ENCODE data around the gene GPSM1. TPM values are rescaled to one million over a fixed set of nuclear protein-coding genes. Genes with fewer than 3 reads are reported as not detected.

Gene GPSM1
- total RNA-seq, 1 donor from 2014 or later, result 35.4 TPM

DNA sequence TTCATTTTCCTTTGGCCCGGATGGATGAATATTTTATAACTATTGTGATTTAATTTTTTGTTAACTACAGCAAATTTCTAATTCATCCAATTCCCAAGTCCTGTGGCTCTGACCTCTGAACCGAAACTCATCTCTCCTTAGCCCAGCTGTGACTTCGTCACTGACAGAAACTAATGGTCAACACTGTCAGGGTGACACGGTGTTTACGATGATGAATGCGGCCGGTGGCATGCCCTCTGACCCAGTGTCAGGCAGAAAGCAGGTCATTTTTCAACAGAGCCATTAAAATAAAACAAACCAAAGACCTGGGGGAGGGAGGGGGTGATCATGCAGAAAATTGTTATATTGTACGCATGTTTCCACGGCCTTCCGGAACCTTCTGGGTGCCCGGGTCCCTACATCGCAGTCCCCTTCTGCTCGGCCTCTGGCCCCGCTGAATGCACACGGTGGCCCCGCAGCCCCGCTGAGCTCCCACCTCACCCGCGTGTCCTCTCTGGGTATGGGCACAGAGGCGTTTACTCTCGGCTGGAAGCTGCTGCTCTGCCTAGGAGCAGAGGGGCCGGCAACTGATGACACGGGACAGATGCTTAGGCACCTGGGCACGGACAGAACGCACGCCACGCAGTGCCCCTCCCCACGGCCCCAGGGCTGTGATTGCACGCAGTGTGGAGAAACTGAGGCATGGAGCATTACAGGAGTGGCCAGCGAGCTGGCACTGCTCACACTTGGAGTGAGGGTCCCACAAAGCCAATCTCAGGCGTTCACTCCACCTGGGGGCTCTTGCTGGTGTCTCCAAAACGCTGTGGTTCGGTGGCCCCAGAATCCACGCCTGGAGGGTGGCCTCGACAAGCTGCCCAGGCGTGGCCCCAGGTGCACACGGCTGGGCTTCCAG is 31.6 kb upstream of the GPSM1 start:
- H3K27ac ChIP-seq, result no peak overlapping the region
- TF ChIP-seq POLR2AphosphoS5 (IDR thresholded peaks at IDR 0.05; ENCODE audit: insufficient read depth in 1 of 2, low read depth in 1 of 2) (no peak), POLR2A (IDR thresholded peaks at IDR 0.05) (no peak)
- TF ChIP-seq, protein P1, sequence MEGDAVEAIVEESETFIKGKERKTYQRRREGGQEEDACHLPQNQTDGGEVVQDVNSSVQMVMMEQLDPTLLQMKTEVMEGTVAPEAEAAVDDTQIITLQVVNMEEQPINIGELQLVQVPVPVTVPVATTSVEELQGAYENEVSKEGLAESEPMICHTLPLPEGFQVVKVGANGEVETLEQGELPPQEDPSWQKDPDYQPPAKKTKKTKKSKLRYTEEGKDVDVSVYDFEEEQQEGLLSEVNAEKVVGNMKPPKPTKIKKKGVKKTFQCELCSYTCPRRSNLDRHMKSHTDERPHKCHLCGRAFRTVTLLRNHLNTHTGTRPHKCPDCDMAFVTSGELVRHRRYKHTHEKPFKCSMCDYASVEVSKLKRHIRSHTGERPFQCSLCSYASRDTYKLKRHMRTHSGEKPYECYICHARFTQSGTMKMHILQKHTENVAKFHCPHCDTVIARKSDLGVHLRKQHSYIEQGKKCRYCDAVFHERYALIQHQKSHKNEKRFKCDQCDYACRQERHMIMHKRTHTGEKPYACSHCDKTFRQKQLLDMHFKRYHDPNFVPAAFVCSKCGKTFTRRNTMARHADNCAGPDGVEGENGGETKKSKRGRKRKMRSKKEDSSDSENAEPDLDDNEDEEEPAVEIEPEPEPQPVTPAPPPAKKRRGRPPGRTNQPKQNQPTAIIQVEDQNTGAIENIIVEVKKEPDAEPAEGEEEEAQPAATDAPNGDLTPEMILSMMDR (IDR thresholded peaks at IDR 0.05), result no peak
- no peaks in the 10 kb centered on the region for H3K27me3 ChIP-seq
- H3K9me3 ChIP-seq, result no peaks in the 10 kb centered on the region
- no peaks in the 10 kb centered on the region for H3K36me3 ChIP-seq
- H3K4me3 ChIP-seq, result no peak overlapping the region
- peaks cover 6% of the 10 kb centered on the region for H3K4me1 ChIP-seq
- intact Hi-C loops (cut with DNase I), result no loop called here
- no peak for DNase-seq (ENCODE audit: extremely low spot score in 2 of 2)

DNA sequence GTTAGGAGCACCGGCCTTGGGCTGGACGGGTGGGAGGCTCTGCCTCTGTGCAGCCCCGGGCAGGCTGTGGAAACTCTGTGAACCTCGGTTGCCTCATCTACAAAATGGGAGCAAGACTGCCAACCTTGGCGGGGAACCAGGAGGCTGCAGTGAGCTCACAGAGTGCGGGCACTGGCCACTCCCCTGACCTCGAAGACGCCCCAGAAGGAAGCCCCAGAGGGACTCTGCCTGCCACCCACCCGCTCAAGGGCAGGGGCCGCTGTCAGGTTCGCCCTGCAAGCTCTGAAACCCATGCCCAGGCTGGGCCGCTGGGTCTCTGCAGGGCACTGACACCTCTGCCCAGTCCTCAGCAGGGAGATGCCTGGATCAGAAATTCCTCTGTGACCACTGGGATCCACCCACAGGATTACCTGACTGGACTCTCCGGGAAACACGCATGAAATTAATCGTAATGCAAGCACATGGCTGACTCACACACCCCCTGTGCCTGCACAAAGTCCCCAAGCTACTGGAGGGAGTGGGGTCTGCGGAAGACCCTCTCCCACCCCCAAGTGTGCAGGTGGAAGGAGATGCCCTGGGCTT is 30.8 kb upstream of the GPSM1 start:
- intact Hi-C loops (cut with DNase I), result no loop called here
- Histone ChIP-seq H3K4me3 (no peak overlapping the region), H3K27me3 (no peaks in the 10 kb centered on the region)

DNA sequence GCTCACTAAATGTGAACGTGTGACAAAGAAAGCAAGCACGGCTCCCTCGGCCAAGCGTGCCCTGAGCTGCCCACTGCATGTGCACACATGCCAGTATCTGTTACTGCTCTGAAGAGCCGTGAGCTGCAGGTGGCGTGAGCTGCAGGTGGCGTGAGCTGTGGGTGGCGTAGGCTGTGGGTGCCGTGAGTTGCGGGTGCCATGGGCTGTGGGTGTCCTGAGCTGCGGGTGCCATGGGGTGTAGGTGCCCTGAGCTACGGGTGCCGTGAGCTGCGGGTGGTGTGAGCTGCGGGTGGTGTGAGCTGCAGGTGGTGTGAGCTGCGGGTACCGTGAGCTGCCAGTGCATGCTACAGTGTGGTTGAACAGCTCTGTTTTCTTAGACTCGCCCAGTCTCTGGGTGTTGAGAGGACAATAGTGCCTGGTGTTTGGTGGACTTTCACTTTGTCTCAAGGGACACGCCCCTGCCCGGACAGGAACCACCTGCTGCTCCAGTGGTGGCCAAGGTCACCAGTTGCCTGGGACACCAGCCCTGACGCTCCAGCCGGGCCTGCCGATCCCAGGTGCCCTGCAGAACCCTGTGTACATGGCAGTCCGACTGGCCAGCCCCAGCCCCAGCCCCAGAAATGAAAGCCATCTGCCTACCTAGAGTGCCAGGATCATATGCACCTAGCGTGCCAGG is 30.2 kb upstream of the GPSM1 start:
- Histone ChIP-seq H3K27me3 (no peaks in the 10 kb centered on the region), H3K4me3 (no peak overlapping the region), H3K36me3 (no peaks in the 10 kb centered on the region), H3K4me1 (peaks cover 6% of the 10 kb centered on the region), H3K9me3 (no peaks in the 10 kb centered on the region), H3K27ac (no peak overlapping the region)
- intact Hi-C loops (cut with DNase I), result no loop called here
- TF ChIP-seq, protein P1 (IDR thresholded peaks at IDR 0.05), result no peak
- TF ChIP-seq POLR2AphosphoS5 (IDR thresholded peaks at IDR 0.05; ENCODE audit: insufficient read depth in 1 of 2, low read depth in 1 of 2) (no peak), POLR2A (IDR thresholded peaks at IDR 0.05) (no peak)
- no peak for DNase-seq (ENCODE audit: extremely low spot score in 2 of 2)

More for the DNA sequence above, 30.8 kb upstream of the GPSM1 start:
- Histone ChIP-seq H3K4me1 (peaks cover 6% of the 10 kb centered on the region), H3K27ac (no peak overlapping the region), H3K9me3 (no peaks in the 10 kb centered on the region), H3K36me3 (no peaks in the 10 kb centered on the region)
- DNase-seq (ENCODE audit: extremely low spot score in 2 of 2), result no peak
- TF ChIP-seq, protein P1 (IDR thresholded peaks at IDR 0.05), result no peak
- no peak for TF ChIP-seq POLR2A (IDR thresholded peaks at IDR 0.05)
- no peak for TF ChIP-seq POLR2AphosphoS5 (IDR thresholded peaks at IDR 0.05; ENCODE audit: insufficient read depth in 1 of 2, low read depth in 1 of 2)

DNA sequence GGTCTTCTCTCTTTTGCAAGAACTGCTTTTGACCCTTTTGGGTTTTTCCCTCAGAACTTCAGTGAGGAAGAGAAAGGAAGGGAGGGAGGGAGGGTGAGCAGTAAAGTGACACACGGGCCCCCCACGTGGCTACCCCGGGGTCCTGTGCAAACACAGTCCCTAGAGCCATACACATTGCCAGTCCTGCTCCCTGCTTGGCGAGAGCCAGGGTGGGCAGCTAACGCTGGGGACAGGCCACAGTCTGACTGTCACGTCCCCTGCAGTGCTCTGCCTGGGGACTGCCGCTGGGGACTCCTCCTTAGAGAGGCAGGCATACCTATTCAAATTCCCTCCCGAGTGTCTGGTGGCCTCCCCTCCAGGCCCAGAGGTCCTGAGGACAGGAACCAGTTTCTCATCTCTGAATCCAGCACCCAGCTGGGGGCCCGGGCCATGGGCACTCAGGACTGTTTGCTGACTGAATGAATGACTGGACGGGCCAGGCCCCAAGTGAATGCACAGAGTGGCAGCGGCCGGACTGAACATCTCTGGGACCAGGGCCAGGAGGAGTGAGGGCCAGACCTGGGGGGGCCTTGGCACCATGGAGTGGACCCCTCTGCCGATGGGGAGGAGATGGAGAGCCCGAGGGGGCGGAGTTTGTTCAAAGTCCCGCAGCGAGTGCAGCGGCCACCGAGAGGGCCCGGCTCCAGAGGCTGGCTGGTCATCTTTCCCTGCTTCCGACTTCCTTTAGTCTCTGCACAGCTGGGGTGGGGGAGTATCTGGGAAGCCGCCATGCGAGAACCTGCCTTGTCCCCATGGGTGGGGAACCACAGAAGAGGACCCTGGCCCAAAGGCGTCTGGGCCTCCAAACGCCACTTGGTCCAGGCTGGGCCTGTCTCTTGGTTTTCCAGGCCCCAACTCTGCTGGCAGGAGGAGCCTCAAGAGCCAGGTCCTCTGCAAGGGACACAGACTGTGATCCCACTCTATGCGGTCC is 29.3 kb upstream of the GPSM1 start:
- Histone ChIP-seq H3K4me3 (no peak overlapping the region), H3K9me3 (no peaks in the 10 kb centered on the region), H3K27ac (no peak overlapping the region), H3K36me3 (no peaks in the 10 kb centered on the region), H3K27me3 (no peaks in the 10 kb centered on the region), H3K4me1 (peaks cover 6% of the 10 kb centered on the region)
- intact Hi-C loops (cut with DNase I), result no loop called here
- TF ChIP-seq POLR2A (IDR thresholded peaks at IDR 0.05) (no peak), POLR2AphosphoS5 (IDR thresholded peaks at IDR 0.05; ENCODE audit: insufficient read depth in 1 of 2, low read depth in 1 of 2) (no peak)
- TF ChIP-seq, protein P1 (IDR thresholded peaks at IDR 0.05), result no peak
- DNase-seq (ENCODE audit: extremely low spot score in 2 of 2), result no peak
